ENCODE measurements around the gene BEX5.
A peak's percentile ranks its signal among the peaks of the same experiment; 100 is the strongest.

- no peak for TF ChIP-seq CTCF (IDR thresholded peaks at IDR 0.05 in 4 of 5, conservative IDR thresholded peaks at IDR 0.05 in 1 of 5)
- peak in 1 of 2 donors; percentile 9 for TF ChIP-seq POLR2A (IDR thresholded peaks at IDR 0.05)
Observed at GRCh38 chrX:102155806-102156179, at the start of gene BEX5.

All from gastrocnemius medialis (tissue), 4 donors.